Brain pericyte (primary cell): ENCODE results near the gene LCN10.

ENCODE experiments used
- DNase-seq: peaks from one replicate; pipeline ENCODE4 v3.0.0-alpha.2; 2012; ENCODE audit warnings: low read depth, low spot score

The LCN10 gene

DNA sequence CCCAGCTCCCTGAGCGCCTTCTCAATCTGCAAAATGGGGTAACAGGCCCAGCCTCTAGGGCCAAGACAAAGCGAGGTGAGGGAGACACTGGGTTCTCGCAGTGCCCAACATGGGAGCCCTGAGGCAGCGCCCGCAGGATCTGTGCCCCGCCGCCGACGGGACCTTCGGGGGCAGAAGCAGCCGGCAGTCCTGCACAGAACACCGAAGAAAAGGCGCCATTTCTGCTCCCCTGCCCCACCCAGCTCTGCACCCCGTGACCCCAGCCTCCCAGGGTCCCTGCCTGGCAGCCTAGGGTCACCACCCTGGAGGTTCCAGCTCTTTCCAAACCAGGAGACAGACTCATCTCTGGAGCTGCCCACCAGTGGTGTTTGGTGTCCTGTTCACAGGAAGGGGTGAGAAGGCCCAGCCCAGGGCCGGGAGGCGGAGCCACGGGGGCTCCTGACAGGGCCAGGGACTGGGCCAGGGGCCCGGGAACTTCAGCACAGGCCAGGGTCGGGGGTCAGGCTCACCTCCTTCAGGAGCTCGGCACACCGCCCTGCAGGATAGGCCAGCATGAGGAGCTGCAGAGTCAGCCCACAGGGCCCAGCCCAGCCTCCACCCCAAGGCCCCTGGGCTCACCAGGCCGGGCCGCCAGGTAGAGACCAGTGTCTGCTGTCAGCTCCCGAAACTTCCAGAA is 12.0 kb upstream of the LCN10 start:
- DNase-seq = no peak

DNA sequence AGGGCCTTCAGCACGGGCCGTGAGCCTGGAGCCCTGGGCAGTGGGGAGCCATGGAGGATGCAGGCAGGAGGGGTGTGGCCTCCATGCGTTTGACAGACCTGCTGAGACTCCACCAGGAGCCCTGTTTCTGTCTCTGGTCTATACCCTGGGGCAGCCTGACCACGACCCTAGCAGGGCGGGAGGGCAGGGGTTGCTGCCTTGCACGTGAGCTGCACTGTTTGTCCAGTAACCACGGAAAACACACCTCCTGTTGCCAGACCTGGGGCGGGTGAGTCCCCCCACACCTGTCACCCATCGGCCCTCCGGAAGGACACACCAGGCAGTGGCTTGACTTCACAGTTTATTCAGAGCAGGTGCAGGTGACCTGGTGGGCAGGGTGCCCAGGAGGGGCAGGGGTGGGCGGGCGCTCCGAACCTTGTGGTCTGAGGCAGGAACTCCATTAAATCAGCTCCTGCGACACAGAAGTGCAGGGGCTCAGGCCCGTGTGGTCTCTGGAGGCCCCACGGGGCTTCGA is 11.4 kb upstream of the LCN10 start:
- no peak for DNase-seq

DNA sequence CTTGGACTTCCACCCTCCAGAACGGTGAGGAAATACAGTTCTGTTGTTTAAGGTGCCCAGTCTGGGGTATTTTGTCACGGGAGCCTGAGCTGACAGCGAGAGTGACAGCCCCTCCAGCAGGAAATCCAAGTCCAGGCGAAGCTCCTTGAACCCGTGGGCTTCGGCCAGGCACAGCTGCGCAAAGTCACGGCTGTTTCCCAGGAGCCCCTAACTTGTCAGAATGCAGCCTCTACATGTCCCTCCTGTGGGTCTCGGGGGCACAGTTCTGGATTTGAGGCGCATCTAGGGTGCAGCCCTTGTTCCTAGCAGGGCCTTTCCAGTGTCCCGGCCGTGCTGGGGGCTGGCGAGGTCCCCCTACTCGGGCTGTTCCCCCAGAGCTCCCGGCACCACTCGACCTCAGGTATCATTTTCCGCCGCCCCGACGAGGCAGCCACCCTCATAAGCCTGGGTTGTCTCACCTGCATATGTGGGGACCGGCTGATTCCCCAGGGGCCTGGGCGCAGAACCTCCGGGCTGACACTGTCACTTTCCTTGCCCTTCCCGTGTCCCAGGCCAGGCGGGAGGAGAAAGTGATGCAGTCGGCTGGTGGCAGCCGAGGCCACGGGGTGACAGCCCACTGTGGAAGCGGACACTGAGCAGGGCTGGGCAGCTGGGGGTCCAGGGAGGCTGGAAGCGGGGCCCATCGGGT is 10.8 kb upstream of the LCN10 start:
- DNase-seq = no peak

DNA sequence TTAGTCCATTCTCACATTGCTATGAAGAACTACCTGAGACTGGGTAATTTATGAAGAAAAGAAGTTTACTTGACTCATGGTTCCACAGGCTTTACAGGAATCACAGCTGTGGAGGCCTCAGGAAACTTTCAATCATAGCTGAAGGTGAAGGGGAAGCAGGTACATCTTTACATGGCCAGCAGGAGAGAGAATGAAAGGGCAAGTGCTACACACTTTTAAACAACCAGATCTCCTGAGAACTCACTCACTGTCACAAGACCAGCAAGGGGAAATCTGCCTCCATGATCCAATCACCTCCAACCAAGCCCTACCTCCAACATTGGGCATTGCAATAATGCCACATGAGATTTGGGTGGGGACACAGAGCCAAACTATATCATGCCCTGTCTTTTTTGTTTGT is 9.1 kb upstream of the LCN10 start:
- no peak for DNase-seq

DNA sequence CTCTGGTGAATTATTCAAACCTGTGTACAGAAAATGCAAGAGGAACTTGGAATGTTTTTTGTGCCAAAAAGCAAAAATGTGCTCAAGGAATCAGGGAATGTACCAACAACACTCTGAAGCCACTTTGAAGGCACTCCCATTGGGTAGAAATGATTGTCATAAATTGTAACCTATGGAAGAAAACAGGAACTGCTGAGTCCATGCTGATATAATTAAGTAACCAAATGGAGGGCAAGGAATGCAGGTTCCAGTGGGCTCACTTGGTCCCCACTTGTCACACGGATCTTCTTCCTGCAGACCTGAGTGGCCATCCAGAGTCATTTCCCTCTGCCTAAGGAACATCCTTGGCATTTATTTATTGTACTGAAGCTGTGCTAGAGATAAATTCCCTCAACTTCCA is 8.5 kb upstream of the LCN10 start:
- no peak for DNase-seq

DNA sequence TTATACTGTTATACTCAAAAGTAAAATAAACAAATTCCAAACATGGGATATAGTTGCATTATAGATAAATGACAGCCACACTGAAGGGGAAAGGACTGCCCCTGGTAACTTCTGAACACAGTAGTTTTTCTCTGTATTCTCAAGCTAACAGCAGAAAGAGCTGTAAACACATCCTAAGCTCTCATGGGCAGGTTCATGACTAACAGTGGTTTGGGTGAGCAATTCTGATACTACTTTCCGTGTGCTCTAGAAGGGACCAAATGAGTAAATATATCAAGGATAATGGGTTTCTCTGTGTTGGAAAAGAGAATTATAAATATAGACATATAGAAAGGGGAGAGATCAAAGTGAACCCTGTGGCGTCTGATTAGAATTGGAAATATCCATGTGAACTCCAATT is 7.8 kb upstream of the LCN10 start:
- DNase-seq = no peak

DNA sequence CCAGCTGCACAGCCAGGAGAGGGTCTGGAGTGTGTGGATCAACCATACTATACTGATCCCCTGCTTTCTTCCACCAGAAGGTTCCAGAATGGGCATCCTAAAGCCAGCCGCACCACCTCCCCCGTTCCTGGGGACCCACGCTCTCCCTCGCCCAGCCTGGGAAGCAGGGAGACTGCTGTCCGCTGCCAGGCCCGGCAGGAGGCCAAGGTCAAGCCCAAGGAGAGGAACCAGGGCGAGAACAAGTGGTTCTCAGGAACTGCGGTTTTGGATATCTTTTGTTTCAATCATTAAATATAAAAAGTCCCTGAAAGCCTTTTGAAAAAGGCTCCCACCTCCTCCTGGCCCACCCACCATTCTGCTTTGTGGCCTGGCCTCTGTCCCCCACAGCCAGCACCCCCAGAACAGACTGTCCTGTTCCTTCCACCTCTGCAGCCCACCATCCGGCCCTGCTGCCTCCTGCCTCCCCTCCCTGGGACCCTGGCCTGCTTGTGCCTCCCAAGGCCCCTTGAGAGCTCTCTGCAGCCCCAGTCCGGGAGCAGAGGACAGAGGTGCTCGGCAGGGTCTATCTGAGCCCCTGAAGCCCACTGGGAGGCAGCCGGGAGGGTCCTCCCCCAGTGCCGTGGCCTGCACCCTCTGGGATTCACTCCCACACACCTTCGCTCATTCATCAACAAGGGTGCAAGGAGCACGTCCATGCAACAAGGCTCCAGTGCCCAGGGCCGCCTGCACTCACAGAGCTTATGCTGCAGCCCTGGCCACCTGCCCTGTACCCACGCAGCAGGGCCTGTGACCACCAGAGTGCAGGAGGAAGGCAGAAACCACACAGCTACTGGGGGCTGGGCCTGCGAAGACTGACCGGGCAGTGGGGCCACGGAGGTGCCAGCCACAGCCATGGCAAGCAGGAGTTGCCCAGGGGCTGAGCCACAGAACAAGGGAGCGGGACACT is 6.2 kb upstream of the LCN10 start:
- DNase-seq = no peak

DNA sequence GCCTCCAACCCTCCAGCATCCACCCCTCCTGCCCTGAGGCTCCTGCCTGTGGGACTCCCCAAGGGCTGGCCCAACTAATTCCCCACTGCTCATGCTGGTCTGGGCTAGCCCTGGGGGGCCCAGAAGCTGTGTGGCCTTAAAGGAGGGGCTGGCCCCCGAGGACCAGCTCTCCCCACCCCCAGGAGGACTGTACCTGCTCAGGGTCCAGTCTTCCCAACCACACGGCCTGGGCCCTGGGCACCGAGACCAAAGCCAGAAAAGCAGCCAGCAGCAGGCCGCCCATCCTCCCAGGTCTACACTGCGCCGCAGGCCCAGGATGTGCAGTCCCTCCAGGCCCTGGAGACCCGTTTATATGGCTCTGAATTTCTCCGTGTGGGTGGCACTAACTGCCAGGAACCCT is 5.5 kb upstream of the LCN10 start, which contains the start of gene LCN6:
Gene LCN6 (minus strand): TSS at position 325 of the 400 bp plus-strand sequence. CDS start 42 bp downstream, at position 283.
- DNase-seq = no peak

DNA sequence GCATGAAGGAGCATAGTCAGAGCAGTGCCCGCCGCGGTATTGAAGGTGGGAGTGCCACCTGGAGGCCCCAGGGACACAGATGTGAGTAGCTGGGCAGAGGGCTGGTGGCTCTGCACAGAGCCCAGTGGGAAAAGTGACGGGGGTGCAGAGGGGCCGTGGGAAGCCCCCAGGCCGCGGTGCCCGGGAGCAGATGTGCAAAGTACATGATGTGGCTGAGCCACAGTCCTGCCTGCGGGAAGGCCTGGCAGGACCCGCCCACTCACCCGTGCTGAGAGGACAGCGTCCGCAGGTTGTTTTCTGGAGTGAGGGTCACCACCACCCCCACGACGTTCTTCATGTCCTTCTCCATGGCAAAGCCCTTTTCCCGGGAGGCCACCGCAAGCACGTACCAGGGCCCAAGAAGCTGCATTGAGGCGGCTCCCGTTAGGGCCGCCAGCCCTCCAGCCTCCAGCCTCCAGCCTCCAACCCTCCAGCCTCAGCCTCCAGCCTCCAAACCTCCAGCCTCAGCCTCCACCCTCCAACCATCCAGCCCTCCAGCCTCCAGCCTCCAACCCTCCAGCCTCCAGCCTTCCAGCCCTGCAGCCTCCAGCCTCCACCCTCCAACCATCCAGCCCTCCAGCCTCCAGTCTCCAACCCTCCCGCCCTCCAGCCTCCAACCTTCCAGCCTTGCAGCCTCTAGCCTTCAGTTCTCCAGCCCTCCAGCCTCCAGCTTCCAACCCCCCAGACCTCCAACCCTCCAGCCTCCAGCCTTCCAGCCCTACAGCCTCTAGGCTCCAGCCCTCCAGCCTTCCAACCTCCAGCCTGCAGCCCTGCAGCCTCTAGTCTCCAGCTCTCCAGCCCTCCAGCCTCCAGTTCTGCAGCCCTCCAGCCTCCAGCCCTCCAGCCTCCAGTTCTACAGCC is 4.7 kb upstream of the LCN10 start:
- DNase-seq = no peak

DNA sequence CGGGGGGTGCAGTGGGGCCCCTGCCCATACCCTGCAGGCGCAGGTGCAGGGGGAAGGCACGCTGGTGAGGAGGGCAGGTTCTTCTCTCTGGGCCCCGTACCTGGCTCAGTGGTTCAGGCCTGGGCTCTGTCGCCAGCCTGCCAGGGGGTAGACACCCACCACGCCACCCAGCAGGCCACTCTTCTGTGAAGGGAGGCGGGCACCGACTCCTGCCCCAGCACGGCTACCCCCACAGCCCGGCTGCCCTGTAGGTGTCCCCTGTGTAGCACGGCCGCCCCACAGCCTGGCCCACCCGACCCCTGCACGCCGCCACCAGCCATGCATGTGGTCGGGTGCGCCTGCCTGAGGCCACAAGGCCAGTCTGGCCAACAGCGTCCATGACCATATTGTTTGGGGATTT is 3.9 kb upstream of the LCN10 start:
- no peak for DNase-seq

DNA sequence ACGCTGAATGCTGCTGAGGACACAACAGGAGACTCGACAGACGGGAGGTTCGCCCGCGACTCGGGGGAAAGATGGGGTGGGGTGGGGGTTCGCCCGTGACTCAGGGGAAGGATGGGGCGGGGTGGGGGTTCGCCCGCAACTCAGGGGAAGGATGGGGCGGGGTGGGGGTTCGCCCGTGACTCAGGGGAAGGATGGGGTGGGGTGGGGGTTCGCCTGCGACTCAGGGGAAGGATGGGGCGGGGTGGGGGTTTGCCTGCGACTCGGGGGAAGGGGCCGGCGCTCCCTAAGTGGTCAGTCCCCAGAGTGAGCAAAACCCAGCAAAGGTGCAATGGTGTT is 3.4 kb upstream of the LCN10 start:
- DNase-seq = no peak

DNA sequence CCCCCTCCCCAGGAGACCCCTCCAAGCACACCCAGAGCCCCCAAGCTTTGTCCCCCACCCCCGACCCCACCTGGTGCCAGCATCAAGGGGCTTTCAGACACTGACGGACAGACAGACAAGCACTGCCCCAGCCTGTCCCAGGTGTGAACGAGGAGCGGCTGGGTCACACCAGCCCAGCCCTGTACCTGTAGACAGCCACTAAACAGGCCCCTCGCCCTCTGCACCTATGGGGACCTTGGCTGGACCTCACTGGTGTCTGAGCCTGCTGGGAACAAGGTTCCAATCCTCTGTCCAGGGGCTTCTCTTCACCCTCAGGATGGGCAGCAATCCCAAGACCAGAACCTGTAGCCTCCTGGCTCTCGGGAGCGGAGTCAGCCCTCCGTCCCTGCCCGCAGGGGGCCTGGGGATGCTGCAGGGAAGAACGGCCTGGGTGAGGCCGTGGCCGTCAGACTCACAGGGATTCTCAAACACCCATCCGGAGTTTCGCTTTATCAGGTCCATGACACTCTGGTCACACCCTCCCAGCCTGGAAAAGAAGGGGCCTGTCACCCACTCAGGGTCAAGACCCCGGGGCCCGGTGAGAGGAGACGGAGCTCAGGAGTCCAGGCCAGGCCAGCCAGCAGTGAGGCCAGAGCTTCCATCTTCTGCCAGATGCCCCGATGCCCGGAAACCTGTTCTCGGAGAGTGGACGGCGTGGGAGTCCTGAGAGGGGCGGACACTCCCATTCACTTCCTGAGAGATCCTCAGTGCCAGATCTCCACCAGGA is 2.8 kb upstream of the LCN10 start:
- no peak for DNase-seq

DNA sequence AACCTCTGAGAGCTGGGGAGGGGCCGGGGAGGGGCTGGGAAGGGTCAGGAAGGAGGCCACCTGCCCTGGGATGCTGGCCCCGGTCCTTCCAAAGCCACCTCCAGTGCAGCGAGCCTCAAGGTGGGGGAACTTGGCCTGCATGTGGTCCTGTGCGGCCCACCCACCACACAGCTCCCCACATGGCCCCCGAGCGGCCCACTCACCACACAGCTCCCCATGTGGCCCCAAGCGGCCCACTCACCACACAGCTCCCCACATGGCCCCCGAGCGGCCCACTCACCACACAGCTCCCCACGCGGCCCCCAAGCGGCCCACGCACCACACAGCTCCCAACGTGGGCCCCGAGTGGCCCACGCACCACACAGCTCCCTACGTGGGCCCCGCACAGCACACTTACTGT is 2.0 kb upstream of the LCN10 start:
- no peak for DNase-seq

DNA sequence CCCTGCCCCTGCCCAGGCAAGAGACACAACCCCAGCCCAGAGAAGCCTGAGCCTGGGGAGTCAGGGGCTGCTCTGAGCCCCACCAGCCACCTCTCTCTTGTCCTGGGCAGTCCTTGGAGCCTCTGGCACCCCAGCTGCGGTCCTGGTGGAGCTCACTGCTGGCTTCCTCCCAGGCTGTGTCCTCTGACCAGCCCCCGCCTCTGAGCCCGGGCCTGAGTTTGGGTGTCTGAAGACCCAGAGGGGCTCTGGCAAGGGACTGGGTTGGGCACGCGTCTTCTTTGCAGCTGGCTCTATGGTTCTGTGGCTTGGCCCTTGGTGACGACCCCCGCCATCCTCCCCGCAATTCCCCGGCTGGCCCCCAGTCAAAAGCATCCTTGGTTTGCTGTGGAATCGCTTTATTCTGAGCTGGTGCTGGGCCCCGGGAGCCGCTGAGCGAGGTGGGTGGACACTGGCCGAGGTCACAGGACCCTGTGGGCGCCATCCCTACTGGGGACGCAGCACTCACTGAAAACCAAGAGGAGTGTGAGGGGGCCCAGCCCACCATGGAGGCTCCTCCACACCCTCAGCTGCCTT is 985 bp upstream of the LCN10 start:
- no peak for DNase-seq

DNA sequence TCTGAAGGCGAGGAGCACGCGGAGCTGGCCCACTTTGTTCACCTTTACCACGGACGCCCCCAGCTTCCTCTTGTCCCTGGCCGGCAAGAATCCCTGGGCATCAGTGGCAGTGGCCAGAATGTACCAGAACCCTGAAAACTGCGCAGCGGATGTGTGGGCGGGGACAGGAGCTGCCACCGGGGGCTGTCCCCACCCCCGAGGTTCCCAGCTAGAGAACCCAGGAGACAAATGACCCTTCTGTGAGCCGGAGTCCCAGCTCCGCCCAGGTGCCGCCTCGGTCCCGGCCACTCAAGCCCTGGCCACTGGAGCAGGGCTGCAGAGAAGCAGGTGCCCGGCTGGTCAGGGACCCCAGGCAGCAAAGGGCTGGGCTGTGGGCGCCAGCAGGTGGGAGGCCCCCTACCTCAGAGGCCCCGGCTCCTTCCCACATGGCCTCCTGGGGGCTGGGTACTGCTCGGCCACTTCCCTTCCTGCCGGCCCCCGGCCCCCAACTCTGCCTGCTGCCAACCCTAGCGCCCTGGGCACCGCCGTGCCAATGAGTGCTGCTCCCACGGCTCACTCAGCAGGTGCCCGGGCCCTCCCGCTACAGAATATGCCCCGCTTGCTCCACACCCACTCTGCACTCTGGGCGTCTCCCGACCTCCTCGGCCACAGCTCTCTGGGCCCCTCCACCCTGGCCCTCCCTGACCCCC is 713 bp downstream of the LCN10 start:
- DNase-seq = no peak

DNA sequence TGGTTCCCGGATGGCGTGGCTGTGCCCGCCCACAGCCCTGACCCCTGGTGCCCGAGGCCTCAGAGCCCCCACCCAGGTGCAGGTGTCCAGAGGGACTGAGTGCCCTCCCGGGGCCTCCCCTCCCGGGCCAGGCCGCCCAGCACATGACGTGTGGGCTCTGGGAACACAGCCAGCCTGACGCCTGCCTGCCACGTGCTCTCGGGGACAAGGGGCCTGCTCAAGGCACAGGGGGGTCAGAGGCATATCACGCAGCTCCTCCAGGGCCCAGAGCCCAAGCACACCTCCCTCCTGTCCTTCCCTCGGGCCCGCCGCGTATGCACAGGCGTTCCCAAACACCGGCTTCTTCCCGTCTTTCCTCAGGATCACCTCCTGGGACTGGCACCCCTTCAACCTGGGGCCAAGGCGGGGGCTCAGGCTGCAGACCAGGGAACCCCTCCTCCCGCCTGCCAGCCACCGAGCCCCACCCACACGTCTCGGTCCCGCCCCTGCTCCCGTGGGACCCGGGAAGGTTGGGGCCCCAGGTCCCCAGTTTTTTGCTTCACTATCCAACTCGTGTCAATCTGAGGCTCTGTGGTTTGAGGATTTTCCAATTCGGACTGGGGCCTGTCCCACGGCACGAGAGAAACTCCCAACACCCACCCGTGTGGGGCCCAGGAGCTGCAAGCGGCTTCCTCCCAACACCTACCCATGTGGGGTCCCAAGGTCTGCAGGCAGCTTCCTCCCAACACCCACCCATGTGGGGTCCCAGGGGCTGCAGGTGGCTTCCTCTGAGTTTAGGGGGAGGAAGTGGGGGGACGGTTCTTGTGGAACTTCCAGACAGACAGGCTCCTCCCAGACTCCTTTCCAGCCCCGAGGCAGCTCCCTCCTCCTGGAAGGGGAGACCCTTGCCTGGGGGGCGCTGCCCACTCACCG is 1.5 kb downstream of the LCN10 start:
- DNase-seq = no peak

DNA sequence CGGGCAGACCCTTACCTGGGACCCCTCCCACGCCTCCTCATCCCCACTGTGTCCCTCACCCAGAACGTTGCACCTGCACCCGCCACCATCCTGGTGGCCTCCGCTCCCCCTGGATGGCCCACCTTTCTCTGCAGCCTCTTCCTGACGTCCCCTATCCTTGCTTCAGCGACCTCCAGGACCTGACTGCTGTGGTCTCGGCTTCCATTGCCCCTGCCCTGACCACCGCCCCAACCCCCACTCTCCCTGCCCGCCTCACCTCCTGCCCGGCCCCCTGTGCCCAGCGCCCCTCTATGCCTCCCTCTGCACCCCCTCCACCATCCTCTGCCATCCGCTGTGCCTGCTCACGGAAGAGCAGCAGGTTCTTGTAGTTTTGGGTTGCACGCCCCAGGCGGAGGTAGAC is 2.2 kb downstream of the LCN10 start:
- DNase-seq = no peak

DNA sequence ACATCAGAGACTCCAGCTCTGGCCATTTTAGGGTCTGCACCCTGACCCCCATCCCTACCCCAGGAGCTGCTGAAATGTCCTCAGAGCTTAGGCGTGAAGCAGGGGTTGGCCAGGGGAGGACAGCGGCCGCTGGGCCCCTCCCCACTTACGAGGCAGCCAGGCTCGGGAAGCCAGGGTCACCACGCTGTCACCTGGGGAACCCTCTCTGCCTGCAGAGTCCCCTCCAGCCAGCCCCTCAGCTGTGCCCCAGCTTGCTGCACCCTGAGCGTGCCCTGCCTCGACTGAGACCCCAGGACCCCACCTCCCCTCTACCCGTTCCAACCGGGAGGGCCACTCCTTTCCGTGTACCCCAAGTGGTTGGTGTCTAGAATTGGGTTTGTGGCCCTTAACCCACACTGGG is 2.7 kb downstream of the LCN10 start:
- no peak for DNase-seq

DNA sequence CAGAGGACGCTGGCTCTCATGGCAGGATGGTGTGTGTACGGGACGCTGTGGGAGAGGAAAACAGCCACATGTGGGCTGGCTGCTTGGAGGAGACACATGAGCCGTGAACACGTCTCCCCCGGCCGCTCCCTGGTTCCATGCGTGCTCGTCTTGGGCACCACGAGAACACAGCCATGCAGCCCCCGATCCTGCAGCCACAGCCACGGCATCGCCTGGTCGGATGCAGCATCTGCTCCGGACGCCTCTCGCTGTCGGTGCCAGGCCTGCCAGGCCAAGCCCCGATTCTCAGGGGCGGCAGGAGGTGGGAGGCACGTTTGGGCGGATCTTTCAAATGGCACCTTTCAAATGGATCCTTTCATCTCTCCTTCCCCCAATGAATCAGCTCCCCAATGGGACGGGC is 3.2 kb downstream of the LCN10 start:
- DNase-seq = no peak
